Transverse colon (tissue), 4 donors: ENCODE data around the gene AGAP5. TPM values are rescaled to one million over a fixed set of nuclear protein-coding genes. Genes with fewer than 3 reads are reported as not detected.
"Not testable (repeated sequence)": the region's sequence is repeated elsewhere in the genome, so short reads cannot be mapped to it uniquely, and the experiment has no call there.

Source experiments
- DNase-seq: peaks from one replicate; pipeline ENCODE4 v3.0.0-alpha.2; 2019
- H3K27ac ChIP-seq, 4 donors: fragments of 200-600 bp; sonication (generic); 2 replicates each; pipeline ENCODE4 v1.5.1; 2016 to 2018; ENCODE audit warnings: inconsistent platforms in 4 of 4
- H3K27me3 ChIP-seq: fragments of 200-600 bp; sonication (generic); 2 replicates; pipeline ENCODE4 v1.5.1; 2017; ENCODE audit warnings: inconsistent platforms
- H3K36me3 ChIP-seq, 4 donors: fragments of 200-600 bp; sonication (generic); 2 replicates each; pipeline ENCODE4 v1.5.1; 2017 to 2019; ENCODE audit warnings: inconsistent platforms in 4 of 4
- H3K4me1 ChIP-seq, 4 donors: fragments of 200-600 bp; sonication (generic); 2 replicates each; pipeline ENCODE4 v1.5.1; 2017 to 2020; ENCODE audit warnings: inconsistent platforms in 4 of 4
- H3K4me3 ChIP-seq, 4 donors: fragments of 200-600 bp; sonication (generic); 1 replicate in 1 of 4; 2 replicates in 3 of 4; pipeline versions ENCODE4 v1.5.1 to v1.6.1; 2017 to 2019; ENCODE audit warnings: inconsistent platforms in 4 of 4
- H3K9me3 ChIP-seq, 2 donors: fragments of 200-600 bp; sonication (generic); 2 replicates each; pipeline ENCODE4 v1.5.1; 2017 to 2019; ENCODE audit warnings: inconsistent platforms in 2 of 2
- EP300 ChIP-seq: sonication (generic); formaldehyde crosslinking; IDR thresholded peaks from one replicate; pipeline ENCODE4 v1.6.1; 2017; ENCODE audit warnings: antibody characterized with exemption, low read depth
- POLR2A ChIP-seq: fragments of 450-650 bp; IDR thresholded peaks from one replicate; pipeline ENCODE4 v1.6.1; 2016; ENCODE audit warnings: antibody characterized with exemption, mild to moderate bottlenecking, moderate library complexity
- POLR2AphosphoS5 ChIP-seq, 3 donors: sonication (generic); formaldehyde crosslinking; IDR thresholded peaks; one replicate each; pipeline ENCODE4 v1.6.1; 2016; ENCODE audit warnings: antibody characterized with exemption in 3 of 3
- WGBS, 2 donors: methylation state at CpG; one replicate each; pipeline ENCODE4 v1.1.5; 2018; ENCODE audit warnings: low coverage in 1 of 2; 5-methylcytosine and 5-hydroxymethylcytosine counted together
- in situ Hi-C, 4 donors: fragments of 200-750 bp; cut with MboI; loops; one replicate each; pipeline versions ENCODE4 v1.15.0 to v1.15.1; 2017; ENCODE audit warnings: low sequenced_read_pairs in 3 of 4, low pct_ligation_motif_present in 1 of 4, low pct_unique_long_range_greater_than_20kb in 1 of 4
- intact Hi-C: fragments of 100-400 bp; cut with DNase I; formaldehyde crosslinking; loops from one replicate; pipeline ENCODE4 v1.15.1; 2023; ENCODE audit warnings: low total_unique reads
- total RNA-seq, 4 donors: library from RNA; depleted of rRNA; stranded (reverse); fragments of >200 nt; gene quantifications; one replicate each; pipeline ENCODE4 v1.1.0, GENCODE V29; 2016
- TF ChIP-seq, protein P1 (sequence below), 5 experiments: fragments of 200-600 bp in 3 of 5; fragments of 450-650 bp in 2 of 5; sonication (generic) in 3 of 5; IDR thresholded peaks; 1 replicate in 2 of 5; 2 replicates in 3 of 5; pipeline ENCODE4 v1.5.1; 2016 to 2017; ENCODE audit warnings: antibody characterized with exemption in 5 of 5, inconsistent platforms in 3 of 5, mild to moderate bottlenecking in 2 of 5, moderate library complexity in 1 of 5

AGAP5 gene
- total RNA-seq, 4 donors from 2014 or later: 8.0 to 12.7 (median 8.6) TPM; not detected in 1

GRCh38 chr10:73742454-73742734 is 44.5 kb upstream of the AGAP5 start:
- TF ChIP-seq POLR2AphosphoS5 (IDR thresholded peaks at IDR 0.05): no peak
- no peak for TF ChIP-seq POLR2A
- no peak for TF ChIP-seq EP300
- TF ChIP-seq, protein P1, sequence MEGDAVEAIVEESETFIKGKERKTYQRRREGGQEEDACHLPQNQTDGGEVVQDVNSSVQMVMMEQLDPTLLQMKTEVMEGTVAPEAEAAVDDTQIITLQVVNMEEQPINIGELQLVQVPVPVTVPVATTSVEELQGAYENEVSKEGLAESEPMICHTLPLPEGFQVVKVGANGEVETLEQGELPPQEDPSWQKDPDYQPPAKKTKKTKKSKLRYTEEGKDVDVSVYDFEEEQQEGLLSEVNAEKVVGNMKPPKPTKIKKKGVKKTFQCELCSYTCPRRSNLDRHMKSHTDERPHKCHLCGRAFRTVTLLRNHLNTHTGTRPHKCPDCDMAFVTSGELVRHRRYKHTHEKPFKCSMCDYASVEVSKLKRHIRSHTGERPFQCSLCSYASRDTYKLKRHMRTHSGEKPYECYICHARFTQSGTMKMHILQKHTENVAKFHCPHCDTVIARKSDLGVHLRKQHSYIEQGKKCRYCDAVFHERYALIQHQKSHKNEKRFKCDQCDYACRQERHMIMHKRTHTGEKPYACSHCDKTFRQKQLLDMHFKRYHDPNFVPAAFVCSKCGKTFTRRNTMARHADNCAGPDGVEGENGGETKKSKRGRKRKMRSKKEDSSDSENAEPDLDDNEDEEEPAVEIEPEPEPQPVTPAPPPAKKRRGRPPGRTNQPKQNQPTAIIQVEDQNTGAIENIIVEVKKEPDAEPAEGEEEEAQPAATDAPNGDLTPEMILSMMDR (IDR thresholded peaks at IDR 0.05): no peak
- H3K4me3 ChIP-seq: no peak overlapping the region
- no peaks in the 10 kb centered on the region for H3K9me3 ChIP-seq
- peaks cover 10 to 24% (median 19%) of the 10 kb centered on the region in 4 donors for H3K4me1 ChIP-seq
- no peaks in the 10 kb centered on the region for H3K27me3 ChIP-seq
- no peak overlapping the region for H3K27ac ChIP-seq
- in situ Hi-C loops: no loop called here
- no peak for DNase-seq
- H3K36me3 ChIP-seq: peaks cover 0 to 10% (median 4%) of the 10 kb centered on the region in 4 donors
- 92 to 100% methylated on average over 4 to 5 of the region's 5 CpGs for WGBS, 2 donors
- intact Hi-C loops: no loop called here

DNA sequence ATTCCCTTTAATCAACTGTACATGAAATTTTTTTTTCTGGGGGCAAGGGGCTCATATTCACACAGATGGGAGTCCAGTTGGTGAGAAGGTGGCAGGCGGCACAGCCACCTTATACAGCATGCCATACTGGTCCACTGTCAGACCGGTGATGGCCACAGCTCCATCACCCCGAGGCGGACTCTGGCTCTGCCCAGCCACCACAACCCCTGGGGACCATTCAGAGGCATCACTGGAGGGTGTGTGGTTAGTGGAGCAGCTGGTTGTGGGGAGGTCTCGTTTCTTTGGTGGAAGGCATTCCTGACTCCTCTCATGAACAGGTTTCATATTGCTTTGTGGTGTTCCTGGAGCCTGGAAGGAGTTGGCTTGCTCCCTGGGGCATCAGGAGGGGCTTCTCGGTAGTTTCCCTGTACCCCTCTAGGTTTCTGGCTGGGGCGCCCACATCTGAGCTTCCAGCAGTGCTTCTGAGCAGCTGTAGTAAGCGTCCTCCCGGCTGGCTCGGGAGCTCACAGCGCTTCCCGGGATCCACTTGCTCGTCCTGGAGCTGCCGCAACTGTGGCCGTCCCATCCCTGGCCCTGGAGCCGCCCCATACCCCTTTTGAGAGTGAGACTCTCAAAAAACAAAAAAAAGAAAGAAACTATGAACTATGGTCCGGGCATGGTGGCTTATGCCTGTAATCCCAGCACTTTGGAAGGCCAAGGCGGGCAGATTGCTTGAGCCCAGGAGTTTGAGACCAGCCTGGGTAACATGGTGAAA is 42.8 kb upstream of the AGAP5 start:
- H3K4me3 ChIP-seq, DNase-seq, H3K36me3 ChIP-seq, H3K9me3 ChIP-seq, intact Hi-C loops, in situ Hi-C loops, H3K27me3 ChIP-seq, H3K27ac ChIP-seq: not testable (repeated sequence)
- WGBS, 2 donors: 93 to 100% methylated on average over 3 to 18 of the region's 18 CpGs
- peaks cover 8 to 23% (median 14%) of the 10 kb centered on the region in 4 donors for H3K4me1 ChIP-seq

GRCh38 chr10:73734796-73735305 is 36.9 kb upstream of the AGAP5 start:
- Histone ChIP-seq H3K9me3 (no peaks in the 10 kb centered on the region), H3K4me3 (no peak overlapping the region), H3K36me3 (peaks cover 0 to 8% (median 0%) of the 10 kb centered on the region in 4 donors), H3K27me3 (no peaks in the 10 kb centered on the region), H3K27ac (no peak overlapping the region), H3K4me1 (peaks cover 10 to 16% (median 12%) of the 10 kb centered on the region in 4 donors)
- TF ChIP-seq POLR2AphosphoS5 (IDR thresholded peaks at IDR 0.05) (no peak), POLR2A (no peak), EP300 (no peak)
- TF ChIP-seq, protein P1 (IDR thresholded peaks at IDR 0.05): no peak
- no peak for DNase-seq
- intact Hi-C loops (no loop called here), in situ Hi-C loops (no loop called here)
- 79 to 88% methylated on average over 2 to 5 of the region's 5 CpGs for WGBS, 2 donors

- intact Hi-C loops: no loop called here
- WGBS, 2 donors: 91% methylated on average over 16 of the region's 16 CpGs; no CpG with 5 or more reads in 1 of the 2 donors
- Histone ChIP-seq H3K27me3 (no peaks in the 10 kb centered on the region), H3K4me3 (no peak overlapping the region), H3K36me3 (peaks cover 0 to 8% (median 0%) of the 10 kb centered on the region in 4 donors), H3K9me3 (no peaks in the 10 kb centered on the region), H3K27ac (no peak overlapping the region), H3K4me1 (peaks cover 10 to 16% (median 12%) of the 10 kb centered on the region in 4 donors)
- in situ Hi-C loops: no loop called here
- no peak for TF ChIP-seq POLR2AphosphoS5 (IDR thresholded peaks at IDR 0.05)
- TF ChIP-seq, protein P1 (IDR thresholded peaks at IDR 0.05): no peak
- no peak for TF ChIP-seq EP300
- TF ChIP-seq POLR2A: no peak
- no peak for DNase-seq
These were observed 36.3 kb upstream of the AGAP5 start for GRCh38 chr10:73734028-73734720.
